Stimulated activated CD4-positive, alpha-beta T cell treated with anti-CD3 and anti-CD28 coated beads, Interleukin-1b, Interleukin-23, amount 100 ng/mL, for 1 hour (primary cell): ENCODE data around the gene CAMKK2.

Experiments used
- DNase-seq, 2 donors: peaks; one replicate each; pipeline ENCODE4 v3.0.0-alpha.2; 2020; ENCODE audit warnings: low read depth in 2 of 2

Gene CAMKK2

DNA sequence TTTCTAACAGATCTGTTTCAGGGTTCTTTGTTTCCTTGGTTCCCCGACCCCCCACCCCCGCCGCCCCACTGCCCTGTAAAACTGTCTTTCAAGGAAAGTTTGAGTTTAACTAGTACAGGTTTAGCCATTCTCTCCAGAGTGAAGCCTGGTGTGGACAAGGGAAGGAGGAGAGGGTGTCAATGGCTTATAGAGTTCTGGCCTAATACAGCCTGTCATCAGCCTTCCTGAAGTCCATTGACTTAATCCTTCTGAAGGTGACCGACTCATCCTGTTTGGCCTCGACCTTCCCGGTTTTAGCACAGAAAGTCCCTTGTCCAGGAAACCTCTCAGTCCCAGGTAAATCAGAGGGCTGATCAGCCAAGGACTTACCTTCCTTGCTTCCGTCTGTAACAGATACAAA, 97.6 kb downstream of the CAMKK2 start:
- DNase-seq = no peak

DNA sequence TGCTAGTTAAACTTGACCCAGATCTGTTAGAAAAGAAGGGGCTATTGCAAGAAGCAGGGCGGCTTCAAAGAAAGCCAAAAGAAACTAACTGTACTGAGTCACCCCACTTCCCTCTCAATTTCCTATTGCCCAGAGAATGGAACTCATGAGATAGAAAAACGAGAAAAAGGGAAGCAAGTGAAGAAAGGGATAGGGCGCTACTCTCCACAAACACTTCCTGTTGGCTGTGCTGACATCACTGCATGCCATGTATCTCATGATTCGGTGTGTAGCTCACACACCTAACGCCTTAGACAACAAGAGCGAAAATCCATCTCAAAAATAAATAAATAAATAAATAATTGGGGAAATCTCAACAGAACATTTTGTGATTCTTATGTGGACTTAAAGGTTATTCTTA, 99.6 kb downstream of the CAMKK2 start:
- DNase-seq = no peak

DNA sequence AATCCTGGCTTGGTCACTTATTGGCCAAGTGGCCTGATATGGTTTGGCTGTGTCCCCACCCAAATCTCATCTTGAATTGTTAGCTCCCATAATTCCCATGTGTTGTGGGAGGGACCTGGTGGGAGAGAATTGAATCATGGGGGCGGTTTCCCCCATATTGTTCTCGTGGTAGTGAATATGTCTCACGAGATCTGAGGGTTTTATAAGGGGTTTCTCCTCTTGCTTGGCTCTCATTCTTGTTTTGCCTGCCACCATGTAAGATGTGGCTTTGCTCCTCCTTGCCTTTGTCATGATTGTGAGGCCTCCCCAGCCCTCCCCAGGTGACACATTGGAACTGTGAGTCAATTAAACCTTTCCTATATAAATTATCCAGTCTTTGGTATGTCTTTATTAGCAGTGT, 105.4 kb downstream of the CAMKK2 start:
- no peak for DNase-seq

DNA sequence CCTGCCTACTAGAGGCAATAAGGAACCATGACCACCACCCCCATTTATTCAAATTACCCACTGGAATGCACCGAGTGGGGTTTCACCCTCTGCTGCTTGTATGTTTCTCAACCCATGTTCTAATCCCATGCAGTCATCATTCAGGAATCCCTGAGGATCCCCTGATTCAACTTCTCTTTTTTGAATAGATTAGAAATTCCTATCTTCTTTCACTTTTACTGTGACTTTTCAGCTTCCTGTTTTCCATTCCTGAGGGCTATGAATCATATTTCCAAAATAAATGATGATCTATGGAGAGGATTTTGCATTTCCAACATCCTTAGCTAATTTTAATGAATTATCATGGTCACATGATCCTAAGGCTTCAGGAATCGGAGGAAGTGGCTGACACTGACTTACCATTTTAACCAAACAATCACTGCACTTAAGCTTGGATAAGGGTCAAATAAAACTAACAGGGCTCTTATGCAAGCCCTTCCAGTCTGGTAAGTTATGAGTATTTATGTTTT, 105.9 kb downstream of the CAMKK2 start:
- no peak for DNase-seq

DNA sequence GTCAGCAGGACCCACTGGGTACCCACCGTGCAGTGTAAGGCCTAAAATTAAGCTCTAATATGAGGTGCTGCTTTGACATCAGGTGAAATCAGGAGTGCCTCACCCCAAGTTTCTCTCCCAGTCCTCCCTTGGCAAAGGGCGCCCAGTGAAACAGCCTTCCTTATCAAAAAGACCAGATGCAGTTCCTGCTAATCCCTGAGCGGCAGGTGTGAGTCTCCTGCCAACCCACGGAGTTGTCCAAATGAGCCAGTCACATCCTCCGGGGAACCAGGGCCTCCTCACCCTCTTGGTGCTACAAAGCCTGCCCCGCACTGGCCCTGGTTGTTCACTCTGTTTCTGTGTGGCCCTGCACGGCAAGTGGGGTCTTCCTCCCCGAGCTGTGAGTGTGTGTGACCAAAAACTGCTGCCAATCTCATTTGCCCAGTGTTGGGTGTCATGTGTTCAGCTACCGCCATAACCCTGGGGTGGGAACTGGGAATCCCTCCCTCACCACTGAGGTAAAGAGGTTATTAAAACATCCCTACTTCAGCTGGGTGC, 106.8 kb downstream of the CAMKK2 start:
- no peak for DNase-seq

DNA sequence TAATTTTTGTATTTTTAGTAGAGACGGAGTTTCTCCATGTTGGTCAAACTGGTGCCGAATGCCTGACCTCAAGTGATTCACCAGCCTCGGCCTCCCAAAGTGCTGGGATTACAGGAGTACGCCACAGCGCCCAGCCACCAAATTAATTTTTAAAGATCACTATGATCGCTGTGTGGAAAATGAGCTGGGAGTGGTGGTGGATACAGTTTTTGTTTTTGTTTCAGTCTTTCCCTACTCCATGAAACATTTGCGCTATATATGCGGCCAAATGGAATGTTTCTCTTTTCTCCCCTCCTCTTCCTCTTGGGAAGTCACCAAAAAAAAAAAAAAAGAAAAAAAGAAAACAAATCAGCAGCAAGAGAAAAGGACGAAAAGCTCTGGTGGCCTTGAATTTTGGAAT, 107.4 kb downstream of the CAMKK2 start:
- DNase-seq = no peak

DNA sequence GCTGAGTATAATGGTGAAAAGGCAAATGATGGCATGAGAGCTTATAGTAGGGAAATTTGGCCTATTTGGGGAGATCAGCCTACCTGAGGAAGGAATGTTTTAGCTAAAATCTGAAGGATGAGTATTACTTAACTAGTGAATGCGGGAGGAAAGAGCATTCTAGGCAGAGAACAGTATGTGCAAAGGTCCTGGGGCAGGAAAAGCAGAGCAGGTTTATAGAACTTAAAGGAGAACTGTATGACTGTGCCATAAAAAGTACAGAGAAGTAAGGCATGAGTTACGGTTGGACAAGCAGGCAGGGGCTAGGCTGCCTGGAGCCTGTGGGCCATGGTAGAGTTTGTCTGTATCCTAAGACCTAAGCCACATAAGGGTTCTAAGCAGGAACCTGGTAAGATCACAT, 108.3 kb downstream of the CAMKK2 start:
- DNase-seq = no peak
